M059J (cell line): ENCODE data around the gene CENPP. TPM values are rescaled to one million over a fixed set of nuclear protein-coding genes. Genes with fewer than 3 reads are reported as not detected.
A peak's percentile ranks its signal among the peaks of the same experiment; 100 is the strongest.

Experiments
- DNase-seq: peaks from one replicate; pipeline ENCODE4 v3.0.0-alpha.2; 2012; ENCODE audit warnings: low read depth
- total RNA-seq: library from RNA; depleted of rRNA; stranded (reverse); fragments of >200 nt; shearing (Covaris generic); gene quantifications from 2 replicates; pipeline ENCODE4 v1.2.3, GENCODE V29; 2014

The CENPP gene
- total RNA-seq, 1 experiment from 2014 or later: 23.1 TPM

- DNase-seq: no peak
These were observed 181.7 kb downstream of the CENPP start for GRCh38 chr9:92507496-92507895.

GRCh38 chr9:92508018-92508820 lies 182.5 kb downstream of the CENPP start:
- no peak for DNase-seq

- no peak for DNase-seq
These were observed 183.3 kb downstream of the CENPP start for GRCh38 chr9:92509050-92509449.

GRCh38 chr9:92510747-92511146 lies 185.0 kb downstream of the CENPP start:
- no peak for DNase-seq

- DNase-seq: no peak
These were observed 186.9 kb downstream of the CENPP start for GRCh38 chr9:92512622-92513021.

GRCh38 chr9:92513349-92513748 lies 187.6 kb downstream of the CENPP start:
- no peak for DNase-seq

GRCh38 chr9:92514635-92515034 lies 188.9 kb downstream of the CENPP start:
- DNase-seq: no peak

GRCh38 chr9:92516521-92516920 lies 190.8 kb downstream of the CENPP start:
- no peak for DNase-seq

- DNase-seq: no peak
These were observed 191.3 kb downstream of the CENPP start for GRCh38 chr9:92517046-92517445.

- no peak for DNase-seq
These were observed 192.4 kb downstream of the CENPP start for GRCh38 chr9:92518199-92518598.

GRCh38 chr9:92520837-92521236 lies 195.1 kb downstream of the CENPP start:
- no peak for DNase-seq

- peak; percentile 49 for DNase-seq
These were observed 197.5 kb downstream of the CENPP start for GRCh38 chr9:92522983-92523970.

- DNase-seq: no peak
These were observed 199.1 kb downstream of the CENPP start for GRCh38 chr9:92524881-92525280.

GRCh38 chr9:92525306-92525705 lies 199.6 kb downstream of the CENPP start:
- DNase-seq: peak; percentile 89

GRCh38 chr9:92527291-92527828 lies 201.6 kb downstream of the CENPP start:
- no peak for DNase-seq

GRCh38 chr9:92527832-92528521 lies 202.2 kb downstream of the CENPP start:
- DNase-seq: no peak

GRCh38 chr9:92528522-92528849 lies 202.7 kb downstream of the CENPP start:
- no peak for DNase-seq

GRCh38 chr9:92529124-92529523 lies 203.4 kb downstream of the CENPP start:
- no peak for DNase-seq

- no peak for DNase-seq
These were observed 205.1 kb downstream of the CENPP start for GRCh38 chr9:92530893-92531292.

GRCh38 chr9:92534204-92534603 lies 208.5 kb downstream of the CENPP start:
- DNase-seq: no peak

GRCh38 chr9:92534674-92535073 lies 208.9 kb downstream of the CENPP start:
- DNase-seq: no peak
